Left ventricle myocardium inferior (tissue), 1 donor: Measurements from ENCODE around the gene SLC22A7. TPM values are rescaled to one million over a fixed set of nuclear protein-coding genes. Genes with fewer than 3 reads are reported as not detected.

Experiments used
- DNase-seq: peaks from one replicate; pipeline ENCODE4 v3.0.0-alpha.2; 2020
- H3K27ac ChIP-seq: fragments of 200-600 bp; replicated peaks from 2 replicates; pipeline ENCODE4 v1.8.0; 2021
- H3K27me3 ChIP-seq: fragments of 200-600 bp; 2 replicates; pipeline ENCODE4 v1.8.0; 2021; ENCODE audit warnings: low read depth
- H3K36me3 ChIP-seq: fragments of 200-600 bp; 2 replicates; pipeline ENCODE4 v1.8.0; 2021
- H3K4me1 ChIP-seq: fragments of 200-600 bp; 2 replicates; pipeline ENCODE4 v1.8.0; 2021
- H3K4me3 ChIP-seq: fragments of 200-600 bp; 2 replicates; pipeline ENCODE4 v1.8.0; 2021; ENCODE audit warnings: mild to moderate bottlenecking, moderate library complexity
- H3K9me3 ChIP-seq: fragments of 200-600 bp; replicated peaks from 2 replicates; pipeline ENCODE4 v1.8.0; 2021
- intact Hi-C: fragments of 100-400 bp; cut with micrococcal nuclease; formaldehyde crosslinking; loops from one replicate; pipeline ENCODE4 v1.11.0; 2022
- total RNA-seq: library from RNA; stranded (reverse); fragmentation: NEBNext Ultra II Directional; extraction: Animal tissue kit (Norgen Biotek cat#: 25700); gene quantifications from one replicate; pipeline ENCODE4 v1.2.1, GENCODE V29; 2021
- TF ChIP-seq, protein P1 (sequence below): fragments of 200-600 bp; IDR thresholded peaks from 2 replicates; pipeline ENCODE4 v1.8.0; 2021; ENCODE audit warnings: antibody characterized with exemption, mild to moderate bottlenecking, borderline replicate concordance
- donor health status: DM: no; HTN: yes; CAD: no; lungs with severe emphysema.

Gene SLC22A7
- total RNA-seq, 1 donor from 2014 or later = not detected

DNA sequence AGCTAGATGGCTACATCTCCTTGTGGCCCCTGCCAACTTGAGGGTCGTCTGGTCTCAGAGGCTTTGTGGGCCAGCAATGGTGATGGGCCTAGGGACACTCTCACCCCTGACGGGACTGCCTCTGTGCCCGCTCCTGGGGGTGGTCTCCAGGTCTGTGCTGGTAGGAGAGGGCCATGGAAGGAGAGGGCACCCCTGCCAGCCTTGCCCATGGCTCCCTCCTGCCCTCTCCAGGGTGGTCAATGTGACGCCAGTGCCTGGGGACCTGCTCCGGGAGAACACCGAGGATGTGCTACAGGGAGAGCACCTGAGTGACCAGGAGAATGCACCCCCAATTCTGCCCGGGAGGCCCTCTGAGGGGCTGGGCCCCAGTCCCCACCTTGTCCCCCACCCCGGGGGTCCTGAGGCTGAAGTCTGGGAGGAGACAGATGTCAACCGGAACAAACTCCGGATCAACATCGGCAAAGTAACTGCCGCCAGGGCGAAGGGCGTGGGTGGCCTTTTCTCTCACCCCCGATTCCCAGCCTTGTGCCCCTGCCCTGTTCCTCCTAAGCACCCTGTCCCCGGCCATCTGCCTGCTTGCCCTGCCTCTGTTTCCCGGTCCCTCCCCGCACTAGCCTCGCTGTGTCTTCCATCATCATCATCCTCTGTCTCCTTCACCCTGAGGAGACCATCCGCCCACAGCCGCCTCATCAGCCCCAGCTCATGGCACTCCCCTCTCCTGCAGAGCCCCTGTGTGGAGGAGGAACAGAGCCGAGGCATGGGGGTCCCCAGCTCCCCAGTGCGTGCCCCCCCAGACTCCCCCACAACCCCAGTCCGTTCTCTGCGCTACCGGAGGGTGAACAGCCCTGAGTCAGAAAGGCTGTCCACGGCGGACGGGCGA is 39.0 kb upstream of the SLC22A7 start:
- H3K27ac ChIP-seq = no peak overlapping the region
- TF ChIP-seq, protein P1, sequence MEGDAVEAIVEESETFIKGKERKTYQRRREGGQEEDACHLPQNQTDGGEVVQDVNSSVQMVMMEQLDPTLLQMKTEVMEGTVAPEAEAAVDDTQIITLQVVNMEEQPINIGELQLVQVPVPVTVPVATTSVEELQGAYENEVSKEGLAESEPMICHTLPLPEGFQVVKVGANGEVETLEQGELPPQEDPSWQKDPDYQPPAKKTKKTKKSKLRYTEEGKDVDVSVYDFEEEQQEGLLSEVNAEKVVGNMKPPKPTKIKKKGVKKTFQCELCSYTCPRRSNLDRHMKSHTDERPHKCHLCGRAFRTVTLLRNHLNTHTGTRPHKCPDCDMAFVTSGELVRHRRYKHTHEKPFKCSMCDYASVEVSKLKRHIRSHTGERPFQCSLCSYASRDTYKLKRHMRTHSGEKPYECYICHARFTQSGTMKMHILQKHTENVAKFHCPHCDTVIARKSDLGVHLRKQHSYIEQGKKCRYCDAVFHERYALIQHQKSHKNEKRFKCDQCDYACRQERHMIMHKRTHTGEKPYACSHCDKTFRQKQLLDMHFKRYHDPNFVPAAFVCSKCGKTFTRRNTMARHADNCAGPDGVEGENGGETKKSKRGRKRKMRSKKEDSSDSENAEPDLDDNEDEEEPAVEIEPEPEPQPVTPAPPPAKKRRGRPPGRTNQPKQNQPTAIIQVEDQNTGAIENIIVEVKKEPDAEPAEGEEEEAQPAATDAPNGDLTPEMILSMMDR = no peak
- H3K36me3 ChIP-seq = no peaks in the 10 kb centered on the region
- intact Hi-C loops = no loop called here
- no peak overlapping the region for H3K4me3 ChIP-seq
- no peak for DNase-seq
- H3K27me3 ChIP-seq = peaks cover 19% of the 10 kb centered on the region
- H3K4me1 ChIP-seq = peaks cover 15% of the 10 kb centered on the region
- no peaks in the 10 kb centered on the region for H3K9me3 ChIP-seq

DNA sequence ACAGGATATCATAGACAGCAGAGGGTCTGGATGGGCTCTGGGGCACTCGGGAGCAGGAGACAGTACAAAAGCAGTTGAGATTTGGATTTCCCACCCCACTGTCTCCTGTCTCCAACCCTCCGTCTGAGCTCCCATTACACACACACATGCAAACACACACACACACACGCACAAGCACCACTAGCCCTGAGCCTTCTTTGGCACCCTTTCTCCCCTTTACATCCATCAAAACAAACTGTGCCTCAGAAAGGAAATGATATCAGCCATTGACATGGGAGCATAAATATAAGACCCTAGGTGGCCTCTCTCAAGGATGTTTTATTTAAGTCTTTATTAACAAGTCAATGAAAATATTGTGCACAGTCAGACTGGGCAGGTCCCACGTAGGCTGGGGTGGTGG is 37.3 kb upstream of the SLC22A7 start:
- Histone ChIP-seq H3K4me3 (no peak overlapping the region), H3K27me3 (peaks cover 7% of the 10 kb centered on the region), H3K27ac (no peak overlapping the region), H3K36me3 (no peaks in the 10 kb centered on the region), H3K9me3 (no peaks in the 10 kb centered on the region), H3K4me1 (peaks cover 15% of the 10 kb centered on the region)
- intact Hi-C loops = loop anchor here (10.0 kb wide), 1 partner anchor 84 kb away; no protein-coding TSS in a partner anchor
- TF ChIP-seq, protein P1 = no peak
- DNase-seq = no peak

DNA sequence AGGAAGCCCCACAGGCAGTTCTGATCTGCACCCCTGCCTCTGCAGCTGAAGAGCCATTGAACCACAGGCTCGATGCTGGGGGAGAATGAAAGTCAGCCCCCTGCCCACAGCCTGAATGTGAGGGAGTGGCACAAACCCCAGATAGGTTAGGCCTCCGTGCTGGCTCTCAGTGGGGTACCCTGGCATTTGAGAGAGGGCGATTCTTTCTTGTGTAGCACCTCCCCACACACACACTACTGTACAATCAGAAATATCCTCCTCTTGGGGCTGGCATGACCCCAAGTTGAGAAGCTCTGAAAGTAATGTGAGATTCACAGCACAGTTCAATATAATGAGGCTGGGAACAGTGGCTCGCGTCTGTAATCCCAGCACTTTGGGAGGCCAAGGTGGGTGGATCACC is 36.9 kb upstream of the SLC22A7 start:
- intact Hi-C loops = loop anchor here (10.0 kb wide), 1 partner anchor 84 kb away; no protein-coding TSS in a partner anchor
- peaks cover 6% of the 10 kb centered on the region for H3K27me3 ChIP-seq
- H3K27ac ChIP-seq = no peak overlapping the region
- no peaks in the 10 kb centered on the region for H3K9me3 ChIP-seq
- peaks cover 15% of the 10 kb centered on the region for H3K4me1 ChIP-seq
- TF ChIP-seq, protein P1 = no peak
- DNase-seq = no peak
- H3K4me3 ChIP-seq = no peak overlapping the region
- H3K36me3 ChIP-seq = no peaks in the 10 kb centered on the region

DNA sequence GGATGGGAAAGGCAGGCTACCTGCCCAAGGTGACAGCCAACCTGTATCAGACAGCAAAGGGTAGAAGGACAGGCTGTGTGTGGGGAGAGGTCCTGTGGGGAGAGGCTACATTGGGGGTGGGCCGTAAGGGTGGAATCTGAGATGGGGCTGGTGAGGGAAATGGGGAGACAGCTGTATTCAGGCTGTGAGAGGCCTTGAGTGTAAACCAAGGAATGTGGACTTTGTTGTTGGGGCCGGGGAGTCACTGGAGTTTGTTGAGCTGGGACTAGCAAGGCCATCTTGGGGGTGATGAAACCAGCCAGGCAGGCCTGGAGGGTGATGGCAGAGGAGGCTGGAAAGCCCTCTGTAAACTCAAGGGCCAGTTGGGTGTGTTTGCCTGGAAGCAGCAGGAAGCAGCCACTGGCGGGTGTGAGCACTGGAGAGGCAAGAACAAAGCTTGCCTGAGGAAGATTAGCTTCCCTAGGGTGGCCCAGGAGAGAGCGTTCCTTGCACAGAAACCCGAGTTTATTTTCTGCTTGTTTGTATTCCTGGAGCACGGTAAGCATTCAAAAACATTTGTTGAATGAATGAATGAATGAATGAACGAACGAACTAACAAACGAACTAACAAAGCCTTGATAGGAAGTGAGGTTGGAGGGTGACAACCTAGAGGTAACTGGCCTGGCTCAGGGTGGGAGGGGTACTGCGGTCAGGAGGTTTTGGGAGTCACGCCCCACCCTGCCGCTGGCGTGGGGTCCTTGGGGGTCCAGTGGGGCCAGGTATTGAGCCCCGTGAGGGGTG is 35.9 kb upstream of the SLC22A7 start:
- no peaks in the 10 kb centered on the region for H3K9me3 ChIP-seq
- peaks cover 17% of the 10 kb centered on the region for H3K4me1 ChIP-seq
- H3K27me3 ChIP-seq = peaks cover under 1% of the 10 kb centered on the region
- DNase-seq = no peak
- TF ChIP-seq, protein P1 = no peak
- H3K27ac ChIP-seq = no peak overlapping the region
- no peaks in the 10 kb centered on the region for H3K36me3 ChIP-seq
- H3K4me3 ChIP-seq = no peak overlapping the region
- intact Hi-C loops = loop anchor here (10.0 kb wide), 1 partner anchor 83 kb away; no protein-coding TSS in a partner anchor

DNA sequence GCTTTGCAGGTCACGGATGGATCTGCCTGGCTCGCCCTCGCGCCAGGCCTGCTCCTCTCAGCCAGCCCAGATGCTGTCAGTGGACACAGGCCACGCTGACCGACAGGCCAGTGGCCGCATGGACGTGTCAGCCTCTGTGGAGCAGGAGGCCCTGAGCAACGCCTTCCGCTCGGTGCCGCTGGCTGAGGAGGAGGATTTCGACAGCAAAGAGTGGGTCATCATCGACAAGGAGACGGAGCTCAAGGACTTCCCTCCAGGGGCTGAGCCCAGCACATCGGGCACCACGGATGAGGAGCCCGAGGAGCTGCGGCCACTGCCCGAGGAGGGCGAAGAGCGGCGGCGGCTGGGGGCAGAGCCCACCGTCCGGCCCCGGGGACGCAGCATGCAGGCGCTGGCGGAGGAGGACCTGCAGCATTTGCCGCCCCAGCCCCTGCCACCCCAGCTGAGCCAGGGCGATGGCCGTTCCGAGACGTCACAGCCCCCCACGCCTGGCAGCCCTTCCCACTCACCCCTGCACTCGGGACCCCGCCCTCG is 35.2 kb upstream of the SLC22A7 start:
- Histone ChIP-seq H3K4me1 (peaks cover 24% of the 10 kb centered on the region), H3K27me3 (no peaks in the 10 kb centered on the region), H3K4me3 (no peak overlapping the region), H3K36me3 (no peaks in the 10 kb centered on the region), H3K9me3 (no peaks in the 10 kb centered on the region), H3K27ac (no peak overlapping the region)
- intact Hi-C loops = loop anchor here (10.0 kb wide), 1 partner anchor 82 kb away; no protein-coding TSS in a partner anchor
- DNase-seq = no peak
- TF ChIP-seq, protein P1 = no peak
